SKM-1 (cell line): ENCODE results near the gene IL24.

Experiments
- DNase-seq: peaks from one replicate; lab custom pipeline; 2025; ENCODE audit not compliant: unreplicated experiment; lab: John Stamatoyannopoulos, UW

IL24 gene

DNA sequence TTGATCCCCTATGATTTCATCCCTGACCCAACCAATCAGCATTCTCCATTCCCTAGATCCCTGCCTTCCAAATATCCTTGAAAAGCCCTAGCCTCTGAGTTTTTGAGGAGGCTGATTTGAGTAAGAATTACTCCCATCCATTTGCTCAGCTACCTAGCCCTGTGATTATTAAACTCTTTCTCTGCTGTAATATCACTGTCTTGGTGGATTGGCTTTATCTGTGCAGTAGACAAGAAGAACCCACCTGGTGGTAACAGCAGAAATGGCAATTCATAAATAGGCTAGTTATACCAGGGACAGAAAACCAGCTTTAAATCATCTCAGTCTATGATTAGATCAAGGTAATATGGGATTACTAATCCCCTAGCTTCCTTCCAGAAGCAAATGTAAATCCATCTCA is 18.8 kb upstream of the IL24 start:
- DNase-seq = no peak

- DNase-seq = no peak
Observed at GRCh38 chr1:206880314-206880713, 16.9 kb upstream of the IL24 start.

DNA sequence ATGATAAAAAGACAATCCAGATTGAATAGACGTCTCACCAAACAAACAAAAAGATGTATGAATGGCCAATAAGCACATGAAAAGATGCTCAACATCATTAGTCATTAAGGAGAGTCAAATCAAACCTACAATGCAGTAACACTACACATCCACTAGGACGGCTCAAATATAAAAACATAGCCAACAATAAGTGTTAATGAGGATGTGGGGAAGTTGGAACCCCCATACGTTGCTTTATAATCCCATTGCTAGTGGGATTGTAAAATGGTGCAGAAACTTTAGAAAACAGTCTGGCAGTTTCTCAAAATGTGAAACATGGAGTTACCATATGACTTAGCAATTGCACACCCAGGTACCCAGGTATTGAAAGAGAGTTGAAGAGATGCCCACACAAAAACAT is 14.7 kb upstream of the IL24 start:
- DNase-seq = no peak

DNA sequence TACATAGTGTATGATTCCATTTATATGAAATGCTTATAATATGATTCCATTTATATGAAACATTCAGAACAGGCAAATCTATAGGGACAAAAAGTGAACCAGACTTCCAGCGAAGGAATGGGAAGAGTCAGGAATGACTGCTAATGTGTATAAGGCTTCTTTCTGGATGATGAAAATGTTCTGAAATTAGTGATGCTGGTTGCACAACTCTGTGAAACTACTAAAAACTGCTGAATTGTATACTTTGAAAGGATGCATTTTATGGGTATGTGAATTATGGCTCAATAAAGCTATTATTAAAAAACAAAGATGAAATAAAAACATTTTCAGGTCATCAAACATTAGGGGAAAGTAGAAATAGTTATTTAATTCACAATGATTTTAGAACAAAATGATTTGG is 14.1 kb upstream of the IL24 start:
- DNase-seq = no peak

DNA sequence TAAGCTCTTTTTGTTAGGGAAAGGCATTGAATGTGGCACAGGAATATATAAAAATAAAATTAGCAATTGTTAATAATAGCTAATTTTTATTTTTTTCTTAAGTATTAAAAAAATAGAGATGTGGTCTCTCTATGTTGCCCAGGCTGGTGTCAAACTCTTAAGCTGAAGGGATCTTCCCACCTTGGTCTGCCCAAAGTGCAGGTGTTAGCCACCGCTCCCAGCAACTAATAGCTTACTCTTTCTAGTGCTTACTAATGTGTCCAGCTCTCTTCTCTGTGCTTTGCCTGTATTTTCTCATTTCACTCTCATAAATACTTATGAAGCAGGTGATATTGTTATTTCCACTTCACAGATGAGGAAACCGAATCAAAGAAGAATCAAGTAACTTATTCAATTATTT is 13.4 kb upstream of the IL24 start:
- no peak for DNase-seq

- no peak for DNase-seq
Observed at GRCh38 chr1:206885341-206886060, 11.7 kb upstream of the IL24 start.

DNA sequence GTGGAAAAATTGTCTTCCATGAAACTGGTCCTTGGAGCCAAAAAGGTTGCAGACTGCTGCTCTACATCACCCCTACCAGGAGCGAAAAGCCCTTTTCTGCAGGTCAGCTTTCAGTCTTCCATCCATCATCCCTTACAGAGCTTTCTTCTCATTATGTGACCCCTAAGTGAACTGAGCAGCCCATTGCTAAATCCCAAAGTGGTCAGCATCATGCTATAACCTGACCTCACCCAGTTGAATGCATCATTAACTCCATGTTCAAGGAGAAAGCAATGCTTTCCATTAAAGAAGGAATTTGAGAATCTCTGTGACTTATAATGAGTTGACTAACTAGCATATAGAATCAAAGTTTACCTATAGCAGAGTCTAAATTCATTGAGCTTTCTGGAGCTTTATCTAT is 10.4 kb upstream of the IL24 start:
- no peak for DNase-seq

DNA sequence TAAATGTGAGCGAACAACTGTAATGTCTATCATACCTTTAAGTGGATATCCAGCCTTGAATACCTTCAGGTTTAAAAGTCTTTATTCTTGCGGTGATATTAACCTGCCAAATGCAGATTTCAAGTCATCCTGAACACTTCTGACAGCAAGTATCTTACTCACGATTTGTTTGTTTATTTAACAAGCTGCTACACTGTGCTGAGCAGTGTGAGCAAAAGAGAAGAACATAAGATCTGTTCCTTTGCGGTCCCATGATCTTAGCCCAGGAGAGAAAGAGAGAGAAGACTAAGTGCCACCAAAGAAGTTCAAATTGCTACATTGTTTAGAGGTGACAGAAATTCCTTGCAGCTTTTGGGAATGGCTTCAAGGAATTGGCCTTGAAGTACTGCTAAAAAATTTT is 9.5 kb upstream of the IL24 start:
- no peak for DNase-seq

DNA sequence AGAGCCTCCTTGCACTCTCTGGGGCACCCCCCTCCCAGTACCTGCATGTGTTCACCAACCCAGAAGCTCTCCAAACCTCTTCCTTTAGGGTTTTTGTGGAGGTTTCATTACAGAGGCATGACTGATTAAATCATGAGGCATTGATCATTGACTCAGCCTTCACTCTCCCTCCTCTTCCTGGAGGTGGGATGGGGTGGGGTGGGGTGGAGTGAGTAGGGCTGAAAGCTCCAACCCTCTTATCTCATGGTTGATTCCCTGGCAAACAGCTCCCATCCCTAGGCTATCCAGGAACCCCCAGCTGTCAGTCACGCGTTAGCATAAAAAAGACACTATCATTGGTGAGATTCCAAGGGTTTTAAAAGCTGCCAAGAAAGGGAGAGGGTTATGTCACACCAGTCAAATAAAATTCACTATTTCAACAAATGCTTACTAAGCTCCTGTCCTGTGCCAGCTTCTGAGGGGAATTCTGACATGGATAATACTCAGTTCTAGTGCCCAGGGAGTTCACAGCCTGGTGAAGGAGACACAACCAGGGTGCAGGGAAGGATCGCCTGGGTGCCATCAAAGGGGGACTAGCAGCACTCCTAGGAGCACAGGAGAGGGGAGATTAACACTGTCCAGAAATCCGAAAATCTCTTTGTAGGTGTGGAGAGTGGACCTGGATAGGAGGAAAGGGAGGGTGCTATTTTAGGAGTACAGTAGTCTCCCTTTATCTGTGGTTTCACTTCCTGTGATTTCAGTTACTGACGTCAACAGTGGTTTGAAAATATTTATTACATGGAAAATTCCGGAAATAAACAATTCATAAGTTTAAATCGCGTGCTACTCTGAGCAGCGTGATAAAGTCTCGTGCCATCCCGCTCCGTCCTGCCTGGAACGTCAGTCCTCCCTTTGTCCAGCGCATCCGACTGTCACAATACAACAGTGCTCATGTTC is 6.8 kb upstream of the IL24 start:
- DNase-seq = no peak

DNA sequence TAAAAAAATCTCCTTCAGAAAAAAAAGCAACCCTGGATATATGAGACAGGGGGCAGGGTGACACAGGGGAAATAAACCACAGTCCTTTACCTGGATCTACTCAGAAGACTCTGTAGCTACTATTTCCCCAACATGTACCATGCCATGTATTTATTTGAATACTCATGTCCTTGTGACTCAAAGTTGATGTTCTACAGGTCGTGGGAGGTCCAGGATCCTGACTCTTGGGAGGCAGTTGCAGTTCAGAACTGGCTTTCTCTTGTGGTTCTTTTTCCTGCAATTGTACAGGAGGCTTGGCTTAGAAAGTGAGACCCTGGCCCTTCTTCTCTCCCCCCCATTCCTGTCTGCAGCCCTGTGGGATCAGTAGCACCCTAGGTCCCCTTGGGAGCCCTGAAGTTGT is 5.8 kb upstream of the IL24 start:
- no peak for DNase-seq

- no peak for DNase-seq
Observed at GRCh38 chr1:206892351-206892984, 4.8 kb upstream of the IL24 start.

DNA sequence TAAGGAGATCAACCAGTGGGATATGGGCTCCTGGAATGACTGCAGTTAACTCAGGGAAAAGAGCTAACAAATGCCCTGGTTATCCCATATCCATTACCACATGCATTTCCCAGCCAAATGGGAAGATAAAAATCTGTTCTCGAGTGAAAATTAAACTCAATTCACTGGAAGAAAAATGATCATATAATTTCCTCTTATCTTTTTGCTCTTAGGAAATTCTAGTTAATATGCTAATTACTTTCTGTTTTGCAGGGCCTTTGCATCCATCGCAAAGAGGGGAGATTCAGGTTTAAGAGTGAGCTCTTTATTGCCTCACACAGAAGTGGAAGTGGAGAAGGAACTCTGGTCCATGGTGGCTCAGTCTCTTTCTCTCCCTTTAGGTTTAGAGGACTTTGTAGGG is 3.9 kb upstream of the IL24 start:
- no peak for DNase-seq

GRCh38 chr1:206895325-206895724 is 1.9 kb upstream of the IL24 start:
- no peak for DNase-seq

DNA sequence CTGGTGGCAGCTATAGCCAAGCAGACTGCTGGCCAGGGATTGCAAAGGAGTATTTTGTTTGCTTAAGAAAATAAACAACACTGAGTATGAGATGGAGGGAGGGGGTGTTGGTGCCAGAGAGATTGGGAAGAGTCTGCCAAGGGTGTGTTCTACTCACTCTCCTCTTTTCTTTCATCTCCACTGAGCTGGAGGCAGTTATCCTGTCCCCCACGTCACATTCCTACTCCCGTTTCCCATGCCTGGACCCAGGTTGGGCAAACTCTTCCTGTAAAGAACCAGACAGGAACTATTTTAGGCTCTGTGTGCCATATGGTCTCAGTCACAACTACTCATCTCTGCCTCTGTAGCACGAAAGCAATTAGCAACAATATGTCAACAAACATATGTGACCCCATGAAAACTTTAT is 1.4 kb upstream of the IL24 start:
- no peak for DNase-seq

GRCh38 chr1:206896261-206896660 is 982 bp upstream of the IL24 start:
- no peak for DNase-seq

DNA sequence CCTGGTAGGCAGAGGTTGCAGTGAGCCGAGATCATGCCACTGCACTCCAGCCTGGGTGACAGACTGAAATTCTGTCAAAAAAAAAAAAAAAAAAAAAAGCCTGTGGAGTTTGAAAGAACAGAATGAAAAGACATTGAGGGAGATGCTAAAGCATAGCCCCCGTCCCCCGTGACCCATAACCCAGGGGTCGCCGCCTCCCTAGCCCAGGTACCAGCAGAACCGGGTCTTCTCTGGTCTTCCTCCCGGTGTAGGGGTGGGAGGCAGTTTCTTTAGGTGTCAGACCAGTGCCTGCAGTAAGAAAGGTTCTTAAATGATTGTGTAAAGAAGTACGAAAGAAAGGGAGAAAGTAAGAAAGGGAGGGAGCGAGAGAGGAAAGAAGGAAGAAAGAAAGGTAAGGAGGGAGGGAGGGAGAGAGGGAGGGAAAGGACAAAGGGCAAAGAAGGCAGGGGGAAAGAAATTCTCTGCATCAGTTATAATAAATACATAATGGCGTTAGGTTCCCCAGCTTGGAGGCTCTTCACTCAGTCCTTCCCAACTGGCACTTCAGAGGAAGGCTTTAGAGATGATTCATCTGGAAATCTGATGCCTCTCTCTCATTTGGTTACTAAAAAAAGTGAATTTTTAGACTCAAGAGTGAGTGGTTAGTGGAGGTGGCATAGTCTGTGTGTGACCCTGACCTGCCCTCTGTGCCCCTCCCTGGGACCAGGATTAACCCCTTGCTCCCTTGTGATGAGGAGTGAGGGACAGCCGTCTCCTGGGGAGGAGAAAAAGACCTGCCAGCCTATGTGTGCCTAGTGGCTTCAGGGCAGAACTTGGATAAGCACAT is 1.1 kb downstream of the IL24 start:
- DNase-seq = no peak

- no peak for DNase-seq
Observed at GRCh38 chr1:206898915-206899431, 1.7 kb downstream of the IL24 start.

- no peak for DNase-seq
Observed at GRCh38 chr1:206899717-206900116, 2.5 kb downstream of the IL24 start.

GRCh38 chr1:206900149-206900548 is 2.9 kb downstream of the IL24 start:
- DNase-seq = no peak

DNA sequence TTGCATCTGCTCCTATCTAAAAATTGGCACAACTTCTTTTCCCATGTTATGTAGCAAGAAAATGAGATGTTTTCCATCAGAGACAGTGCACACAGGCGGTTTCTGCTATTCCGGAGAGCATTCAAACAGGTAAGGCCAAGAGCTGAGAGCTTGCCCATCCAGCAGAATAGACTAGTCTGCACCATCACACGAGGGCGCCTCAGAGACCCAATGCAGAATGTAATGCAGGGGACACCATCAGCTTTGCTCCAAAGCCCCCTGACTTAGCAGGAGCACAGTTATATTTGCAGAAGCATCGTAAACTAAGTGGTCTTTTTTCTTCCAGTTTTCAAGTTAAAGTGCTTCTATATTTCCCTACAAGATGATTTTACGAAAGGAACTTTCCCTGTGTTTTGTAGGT is 4.7 kb downstream of the IL24 start:
- DNase-seq = no peak

GRCh38 chr1:206902702-206903101 is 5.5 kb downstream of the IL24 start:
- no peak for DNase-seq
